Measurements from ENCODE around the gene ANAPC15. TPM values are rescaled to one million over a fixed set of nuclear protein-coding genes. Genes with fewer than 3 reads are reported as not detected.

Gene ANAPC15
- total RNA-seq, 1 donor from 2014 or later = 46.1 TPM

GRCh38 chr11:72132646-72133045 is 20.2 kb upstream of the ANAPC15 start:
- no peak for ATAC-seq
- intact Hi-C loops (cut with DNase I) = no loop called here
- DNase-seq (ENCODE audit: missing footprints) = no peak

- no peak for ATAC-seq
- no peak for DNase-seq (ENCODE audit: missing footprints)
- intact Hi-C loops (cut with DNase I) = no loop called here
Observed at GRCh38 chr11:72129381-72129780, 16.9 kb upstream of the ANAPC15 start.

GRCh38 chr11:72127923-72128322 is 15.4 kb upstream of the ANAPC15 start:
- no peak for DNase-seq (ENCODE audit: missing footprints)
- intact Hi-C loops (cut with DNase I) = no loop called here
- no peak for ATAC-seq

GRCh38 chr11:72125956-72126355 is 13.5 kb upstream of the ANAPC15 start:
- intact Hi-C loops (cut with DNase I) = no loop called here
- ATAC-seq = no peak

GRCh38 chr11:72124046-72124445 is 11.6 kb upstream of the ANAPC15 start:
- intact Hi-C loops (cut with DNase I) = no loop called here
- no peak for ATAC-seq
- DNase-seq (ENCODE audit: missing footprints) = no peak

More at GRCh38 chr11:72125956-72126355, 13.5 kb upstream of the ANAPC15 start:
- DNase-seq (ENCODE audit: missing footprints) = no peak

GRCh38 chr11:72123117-72123653 is 10.7 kb upstream of the ANAPC15 start:
- ATAC-seq (no peak), DNase-seq (ENCODE audit: missing footprints) (no peak)
- intact Hi-C loops (cut with DNase I) = no loop called here

GRCh38 chr11:72122607-72123006 is 10.1 kb upstream of the ANAPC15 start:
- intact Hi-C loops (cut with DNase I) = no loop called here
- no peak for DNase-seq (ENCODE audit: missing footprints)
- no peak for ATAC-seq

GRCh38 chr11:72120930-72121329 is 8.4 kb upstream of the ANAPC15 start:
- ATAC-seq (no peak), DNase-seq (ENCODE audit: missing footprints) (no peak)

GRCh38 chr11:72119198-72119597 is 6.7 kb upstream of the ANAPC15 start:
- DNase-seq (ENCODE audit: missing footprints) (no peak), ATAC-seq (no peak)
- intact Hi-C loops (cut with DNase I) = loop anchor here (10.0 kb wide), 1 partner anchor 316 kb away; the partner anchor contains the start of gene CLPB

More at GRCh38 chr11:72120930-72121329, 8.4 kb upstream of the ANAPC15 start:
- intact Hi-C loops (cut with DNase I) = no loop called here

- intact Hi-C loops (cut with DNase I) = loop anchor here (10.0 kb wide), 1 partner anchor 319 kb away; the partner anchor contains the start of gene CLPB
- no peak for ATAC-seq
- DNase-seq (ENCODE audit: missing footprints) = no peak
Observed at GRCh38 chr11:72116019-72116755, 3.7 kb upstream of the ANAPC15 start.

- ATAC-seq (no peak), DNase-seq (ENCODE audit: missing footprints) (no peak)
- intact Hi-C loops (cut with DNase I) = loop anchor here (5.0 to 10.0 kb wide), 2 partner anchors 182 to 320 kb away; partner anchors contain the start of gene CLPB
Observed at GRCh38 chr11:72114570-72114969, 2.1 kb upstream of the ANAPC15 start.

GRCh38 chr11:72112978-72113808 is 698 bp upstream of the ANAPC15 start:
- no peak for DNase-seq (ENCODE audit: missing footprints)

GRCh38 chr11:72111300-72112142 is 974 bp downstream of the ANAPC15 start:
- intact Hi-C loops (cut with DNase I) = loop anchor here (1.0 to 10.0 kb wide), 4 partner anchors 8 to 323 kb away; partner anchors contain the start of genes CLPB, LAMTOR1, LRRC51 and NUMA1

More at GRCh38 chr11:72112978-72113808, 698 bp upstream of the ANAPC15 start:
- no peak for ATAC-seq
- intact Hi-C loops (cut with DNase I) = loop anchor here (1.0 to 10.0 kb wide), 4 partner anchors 10 to 322 kb away; partner anchors contain the start of genes CLPB, LAMTOR1, LRRC51 and NUMA1

GRCh38 chr11:72105888-72106287 is 6.6 kb downstream of the ANAPC15 start, which contains the start of gene TOMT:
Gene TOMT (plus strand): TSS chr11:72105924. CDS start chr11:72105952, 28 bp downstream.
- intact Hi-C loops (cut with DNase I) = no loop called here
- ATAC-seq = no peak
- DNase-seq (ENCODE audit: missing footprints) = no peak

More at GRCh38 chr11:72111300-72112142, 974 bp downstream of the ANAPC15 start:
- ATAC-seq = no peak
- DNase-seq (ENCODE audit: missing footprints) = no peak

GRCh38 chr11:72103754-72104167 is 8.7 kb downstream of the ANAPC15 start:
- intact Hi-C loops (cut with DNase I) = loop anchor here (1.0 to 2.0 kb wide), 3 partner anchors 9 to 119 kb away; partner anchors contain the start of gene ANAPC15
- ATAC-seq (no peak), DNase-seq (ENCODE audit: missing footprints) (no peak)

- DNase-seq (ENCODE audit: missing footprints) (peak; percentile 100), ATAC-seq (peak; percentile 99)
- intact Hi-C loops (cut with DNase I) = loop anchor here (1.0 to 2.0 kb wide), 3 partner anchors 9 to 120 kb away; partner anchors contain the start of gene ANAPC15
Observed at GRCh38 chr11:72102946-72103753, 9.3 kb downstream of the ANAPC15 start, which contains the start of gene LAMTOR1. Gene LAMTOR1 (minus strand): TSS chr11:72103297. CDS start chr11:72103224, 73 bp downstream.

- ATAC-seq = no peak
- no peak for DNase-seq (ENCODE audit: missing footprints)
- intact Hi-C loops (cut with DNase I) = loop anchor here (2.0 kb wide), 2 partner anchors 62 to 120 kb away; no protein-coding TSS in a partner anchor
Observed at GRCh38 chr11:72102631-72102945, 9.9 kb downstream of the ANAPC15 start.
